Gastrocnemius medialis (tissue), 4 donors: ENCODE measurements around the gene ABTB1.

ENCODE experiments used
- CTCF ChIP-seq, 5 experiments: fragments of 450-650 bp in 3 of 5; fragments of 200-600 bp in 2 of 5; sonication (generic) in 2 of 5; IDR thresholded peaks in 4 of 5; conservative IDR thresholded peaks in 1 of 5; 1 replicate in 4 of 5; 2 replicates in 1 of 5; pipeline ENCODE4 v1.5.1; 2016 to 2019; ENCODE audit warnings: antibody characterized with exemption in 5 of 5, mild to moderate bottlenecking in 3 of 5, moderate library complexity in 3 of 5
- POLR2A ChIP-seq, 2 donors: fragments of 450-650 bp; IDR thresholded peaks; one replicate each; pipeline ENCODE4 v1.6.1; 2017; ENCODE audit warnings: antibody characterized with exemption in 2 of 2, mild to moderate bottlenecking in 2 of 2, moderate library complexity in 2 of 2

- TF ChIP-seq CTCF (IDR thresholded peaks at IDR 0.05 in 4 of 5, conservative IDR thresholded peaks at IDR 0.05 in 1 of 5) (no peak), POLR2A (IDR thresholded peaks at IDR 0.05) (no peak)
Observed at GRCh38 chr3:127675651-127676391, 3.1 kb downstream of the ABTB1 start.
